Tibial nerve (tissue), 3 donors: Measurements from ENCODE around the gene PXT1.

Experiments
- CTCF ChIP-seq, 5 experiments: fragments of 200-600 bp in 3 of 5; fragments of 450-650 bp in 2 of 5; sonication (generic) in 3 of 5; IDR thresholded peaks; one replicate each; pipeline ENCODE4 v1.5.1; 2016 to 2019; ENCODE audit warnings: antibody characterized with exemption in 5 of 5, mild to moderate bottlenecking in 3 of 5, moderate library complexity in 2 of 5
- POLR2A ChIP-seq, 2 donors: fragments of 450-650 bp; IDR thresholded peaks; one replicate each; pipeline ENCODE4 v1.6.1; 2017; ENCODE audit warnings: antibody characterized with exemption in 2 of 2, mild to moderate bottlenecking in 2 of 2, moderate library complexity in 2 of 2

GRCh38 chr6:36445621-36446020 lies 3.0 kb upstream of the PXT1 start:
- TF ChIP-seq CTCF (IDR thresholded peaks at IDR 0.05) = no peak
- no peak for TF ChIP-seq POLR2A (IDR thresholded peaks at IDR 0.05)
